Lower leg skin (tissue), 4 donors: ENCODE data around the gene PHACTR4. TPM values are rescaled to one million over a fixed set of nuclear protein-coding genes. Genes with fewer than 3 reads are reported as not detected.
"Not testable (repeated sequence)": the region's sequence is repeated elsewhere in the genome, so short reads cannot be mapped to it uniquely, and the experiment has no call there.

ENCODE experiments used
- DNase-seq, 2 donors: peaks; one replicate each; pipeline ENCODE4 v3.0.0-alpha.2; 2019; ENCODE audit warnings: low spot score in 2 of 2
- H3K4me3 ChIP-seq: fragments of 200-600 bp; sonication (generic); 2 replicates; pipeline ENCODE4 v1.5.1; 2017; ENCODE audit warnings: mild to moderate bottlenecking, low read depth; ENCODE audit not compliant: poor library complexity, severe bottlenecking
- CTCF ChIP-seq, 3 donors: fragments of 450-650 bp; IDR thresholded peaks; one replicate each; pipeline ENCODE4 v1.5.1; 2016; ENCODE audit warnings: antibody characterized with exemption in 3 of 3, mild to moderate bottlenecking in 3 of 3, moderate library complexity in 2 of 3
- POLR2A ChIP-seq, 2 donors: fragments of 450-650 bp; IDR thresholded peaks; one replicate each; pipeline ENCODE4 v1.6.1; 2016 to 2017; ENCODE audit warnings: antibody characterized with exemption in 2 of 2, mild to moderate bottlenecking in 1 of 2, moderate library complexity in 1 of 2
- WGBS, 2 donors: methylation state at CpG; one replicate each; pipeline ENCODE4 v1.1.5; 2018; 5-methylcytosine and 5-hydroxymethylcytosine counted together
- intact Hi-C: fragments of 100-400 bp; cut with DNase I; formaldehyde crosslinking; loops from one replicate; pipeline ENCODE4 v1.15.0; 2023; ENCODE audit warnings: low total_unique reads
- total RNA-seq, 4 donors: library from RNA; depleted of rRNA; stranded (reverse); fragments of >200 nt; gene quantifications; one replicate each; pipeline ENCODE4 v1.1.0, GENCODE V29; 2016

Gene PHACTR4
- total RNA-seq, 4 donors from 2014 or later: 32.8 to 54.1 (median 51.2) TPM

- WGBS, 2 donors: 98 to 99% methylated on average over 5 of the region's 5 CpGs
- H3K4me3 ChIP-seq: no peak overlapping the region
- TF ChIP-seq CTCF (IDR thresholded peaks at IDR 0.05) (no peak), POLR2A (IDR thresholded peaks at IDR 0.05) (no peak)
- intact Hi-C loops: no loop called here
- DNase-seq: peak in 1 of 2 donors; percentile 31
These were observed 9.4 kb downstream of the PHACTR4 start for GRCh38 chr1:28378906-28379305.

GRCh38 chr1:28380394-28380793 is 10.9 kb downstream of the PHACTR4 start:
- 68 to 76% methylated on average over 1 of the region's 1 CpG for WGBS, 2 donors
- TF ChIP-seq POLR2A (IDR thresholded peaks at IDR 0.05) (no peak), CTCF (IDR thresholded peaks at IDR 0.05) (no peak)
- intact Hi-C loops: no loop called here
- H3K4me3 ChIP-seq: no peak overlapping the region
- DNase-seq: no peak

- intact Hi-C loops, H3K4me3 ChIP-seq, DNase-seq: not testable (repeated sequence)
- WGBS, 2 donors: 95 to 96% methylated on average over 4 of the region's 4 CpGs
These were observed 14.2 kb downstream of the PHACTR4 start for GRCh38 chr1:28383785-28384184.

- 69 to 70% methylated on average over 6 of the region's 6 CpGs for WGBS, 2 donors
These were observed 22.6 kb downstream of the PHACTR4 start for GRCh38 chr1:28392027-28392652.

GRCh38 chr1:28394136-28394535 is 24.6 kb downstream of the PHACTR4 start:
- DNase-seq: no peak
- TF ChIP-seq CTCF (IDR thresholded peaks at IDR 0.05): no peak
- TF ChIP-seq POLR2A (IDR thresholded peaks at IDR 0.05): no peak
- H3K4me3 ChIP-seq: no peak overlapping the region
- 69 to 90% methylated on average over 1 of the region's 1 CpG for WGBS, 2 donors
- intact Hi-C loops: no loop called here

More at GRCh38 chr1:28392027-28392652, 22.6 kb downstream of the PHACTR4 start:
- TF ChIP-seq CTCF (IDR thresholded peaks at IDR 0.05) (no peak), POLR2A (IDR thresholded peaks at IDR 0.05) (no peak)
- intact Hi-C loops: no loop called here
- H3K4me3 ChIP-seq: no peak overlapping the region
- no peak for DNase-seq

- no peak for DNase-seq
- 59 to 66% methylated on average over 4 of the region's 4 CpGs for WGBS, 2 donors
- no peak overlapping the region for H3K4me3 ChIP-seq
- TF ChIP-seq CTCF (IDR thresholded peaks at IDR 0.05): no peak
- TF ChIP-seq POLR2A (IDR thresholded peaks at IDR 0.05): no peak
- intact Hi-C loops: no loop called here
These were observed 25.6 kb downstream of the PHACTR4 start for GRCh38 chr1:28395181-28395580.
